Neural progenitor cell (in vitro differentiated cells): Measurements from ENCODE around the gene LGALS4.
"Not testable (repeated sequence)": the region's sequence is repeated elsewhere in the genome, so short reads cannot be mapped to it uniquely, and the experiment has no call there.

ENCODE experiments used
- CTCF ChIP-seq: fragments of 200-600 bp; sonication (generic); IDR thresholded peaks from 2 replicates; pipeline ENCODE4 v1.5.1; 2017; ENCODE audit warnings: antibody characterized with exemption, mild to moderate bottlenecking
- EZH2 ChIP-seq: fragments of 200-600 bp; sonication (generic); IDR thresholded peaks from 2 replicates; pipeline ENCODE4 v1.6.1; 2017; ENCODE audit warnings: antibody characterized with exemption, mild to moderate bottlenecking, moderate library complexity
- EZH2phosphoT487 ChIP-seq: fragments of 200-600 bp; sonication (generic); IDR thresholded peaks from 2 replicates; pipeline ENCODE4 v1.6.1; 2017; ENCODE audit warnings: antibody characterized with exemption

GRCh38 chr19:38855751-38856150 lies 43.0 kb upstream of the LGALS4 start:
- not testable (repeated sequence) for TF ChIP-seq CTCF, EZH2phosphoT487, EZH2
